ENCODE data around the gene HAO1.

Gene HAO1

GRCh38 chr20:7930343-7930742 is 9.9 kb downstream of the HAO1 start:
- no peak overlapping the region for H3K27ac ChIP-seq
- no peaks in the 10 kb centered on the region for H3K4me1 ChIP-seq (ENCODE audit: low read depth, poor library complexity, severe bottlenecking)
- no peaks in the 10 kb centered on the region for H3K27me3 ChIP-seq (ENCODE audit: insufficient read depth, low read depth)
- no peak overlapping the region for H3K4me2 ChIP-seq
- H3K79me2 ChIP-seq (ENCODE audit: insufficient read depth, low read depth), result no peaks in the 10 kb centered on the region
- H3K36me3 ChIP-seq (ENCODE audit: insufficient read depth), result no peaks in the 10 kb centered on the region
- H3K4me3 ChIP-seq (IDR thresholded peaks at IDR 0.05; ENCODE audit: insufficient read depth, low read depth, low read length), result no peak overlapping the region
- H3K9ac ChIP-seq, result no peak overlapping the region
- TF ChIP-seq CTCF (conservative IDR thresholded peaks at IDR 0.05; ENCODE audit: low read depth, low read length), result no peak
- no peaks in the 10 kb centered on the region for H4K20me1 ChIP-seq (ENCODE audit: insufficient read depth)
- no peak overlapping the region for H2AFZ ChIP-seq (ENCODE audit: low read depth)

DNA sequence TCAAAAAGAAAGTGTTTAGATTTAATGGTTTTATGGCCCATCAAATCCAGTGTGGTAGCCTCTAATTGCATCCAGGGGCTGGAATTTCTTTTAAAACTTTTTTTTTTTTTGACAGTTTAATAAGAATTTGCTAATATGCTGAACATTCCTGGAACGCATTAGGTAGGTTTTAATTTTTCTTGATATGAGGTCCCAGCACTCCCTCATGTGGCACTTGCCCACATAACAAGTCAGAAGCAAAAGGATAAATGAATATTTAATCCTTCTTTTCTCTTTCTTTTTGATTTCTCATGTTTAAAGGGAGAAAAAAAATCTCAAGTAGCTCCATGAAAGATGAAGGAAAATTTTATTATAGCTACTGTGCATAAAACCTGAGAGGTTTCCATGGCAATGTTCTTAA is 13.5 kb downstream of the HAO1 start:
- TF ChIP-seq CTCF (conservative IDR thresholded peaks at IDR 0.05; ENCODE audit: low read depth, low read length), result peak; percentile 44; the same call in 1 of the 2 replicates
- H3K79me2 ChIP-seq (ENCODE audit: insufficient read depth, low read depth), result no peaks in the 10 kb centered on the region
- no peak overlapping the region for H3K4me2 ChIP-seq
- H3K27me3 ChIP-seq (ENCODE audit: insufficient read depth, low read depth), result no peaks in the 10 kb centered on the region
- no peak overlapping the region for H3K4me3 ChIP-seq (IDR thresholded peaks at IDR 0.05; ENCODE audit: insufficient read depth, low read depth, low read length)
- no peaks in the 10 kb centered on the region for H3K36me3 ChIP-seq (ENCODE audit: insufficient read depth)
- no peak overlapping the region for H2AFZ ChIP-seq (ENCODE audit: low read depth)
- H3K9ac ChIP-seq, result no peak overlapping the region
- H4K20me1 ChIP-seq (ENCODE audit: insufficient read depth), result no peaks in the 10 kb centered on the region
- H3K27ac ChIP-seq, result no peak overlapping the region
- H3K4me1 ChIP-seq (ENCODE audit: low read depth, poor library complexity, severe bottlenecking), result no peaks in the 10 kb centered on the region

- Histone ChIP-seq H3K4me1 (ENCODE audit: low read depth, poor library complexity, severe bottlenecking) (no peaks in the 10 kb centered on the region), H4K20me1 (ENCODE audit: insufficient read depth) (no peaks in the 10 kb centered on the region), H2AFZ (ENCODE audit: low read depth) (no peak overlapping the region), H3K27me3 (ENCODE audit: insufficient read depth, low read depth) (no peaks in the 10 kb centered on the region), H3K4me2 (no peak overlapping the region), H3K36me3 (ENCODE audit: insufficient read depth) (no peaks in the 10 kb centered on the region), H3K9ac (no peak overlapping the region), H3K4me3 (IDR thresholded peaks at IDR 0.05; ENCODE audit: insufficient read depth, low read depth, low read length) (no peak overlapping the region), H3K27ac (no peak overlapping the region), H3K79me2 (ENCODE audit: insufficient read depth, low read depth) (no peaks in the 10 kb centered on the region)
- TF ChIP-seq CTCF (conservative IDR thresholded peaks at IDR 0.05; ENCODE audit: low read depth, low read length), result no peak
These were observed 13.9 kb downstream of the HAO1 start for GRCh38 chr20:7926323-7926722.

GRCh38 chr20:7924692-7925091 is 15.6 kb downstream of the HAO1 start:
- Histone ChIP-seq H3K27me3 (ENCODE audit: insufficient read depth, low read depth) (no peaks in the 10 kb centered on the region), H4K20me1 (ENCODE audit: insufficient read depth) (no peaks in the 10 kb centered on the region), H3K4me3 (IDR thresholded peaks at IDR 0.05; ENCODE audit: insufficient read depth, low read depth, low read length) (no peak overlapping the region), H3K4me2 (no peak overlapping the region), H3K79me2 (ENCODE audit: insufficient read depth, low read depth) (no peaks in the 10 kb centered on the region), H3K36me3 (ENCODE audit: insufficient read depth) (no peaks in the 10 kb centered on the region), H3K9ac (no peak overlapping the region), H3K27ac (no peak overlapping the region), H2AFZ (ENCODE audit: low read depth) (no peak overlapping the region), H3K4me1 (ENCODE audit: low read depth, poor library complexity, severe bottlenecking) (no peaks in the 10 kb centered on the region)
- no peak for TF ChIP-seq CTCF (conservative IDR thresholded peaks at IDR 0.05; ENCODE audit: low read depth, low read length)
